Upper lobe of left lung (tissue), 4 donors: ENCODE results near the gene ACLY.

Source experiments
- POLR2A ChIP-seq, 4 donors: fragments of 450-650 bp; IDR thresholded peaks; one replicate each; pipeline ENCODE4 v1.5.1; 2016 to 2017; ENCODE audit warnings: antibody characterized with exemption in 4 of 4, mild to moderate bottlenecking in 2 of 4
- POLR2AphosphoS5 ChIP-seq, 2 donors: sonication (generic); formaldehyde crosslinking; IDR thresholded peaks; one replicate each; pipeline ENCODE4 v1.5.1; 2017; ENCODE audit warnings: antibody characterized with exemption in 2 of 2
- TF ChIP-seq, protein P1 (sequence below), 6 experiments: fragments of 450-650 bp in 4 of 6; fragments of 200-600 bp in 2 of 6; sonication (generic) in 2 of 6; IDR thresholded peaks; one replicate each; pipeline ENCODE4 v1.5.1; 2016 to 2019; ENCODE audit warnings: antibody characterized with exemption in 6 of 6

DNA sequence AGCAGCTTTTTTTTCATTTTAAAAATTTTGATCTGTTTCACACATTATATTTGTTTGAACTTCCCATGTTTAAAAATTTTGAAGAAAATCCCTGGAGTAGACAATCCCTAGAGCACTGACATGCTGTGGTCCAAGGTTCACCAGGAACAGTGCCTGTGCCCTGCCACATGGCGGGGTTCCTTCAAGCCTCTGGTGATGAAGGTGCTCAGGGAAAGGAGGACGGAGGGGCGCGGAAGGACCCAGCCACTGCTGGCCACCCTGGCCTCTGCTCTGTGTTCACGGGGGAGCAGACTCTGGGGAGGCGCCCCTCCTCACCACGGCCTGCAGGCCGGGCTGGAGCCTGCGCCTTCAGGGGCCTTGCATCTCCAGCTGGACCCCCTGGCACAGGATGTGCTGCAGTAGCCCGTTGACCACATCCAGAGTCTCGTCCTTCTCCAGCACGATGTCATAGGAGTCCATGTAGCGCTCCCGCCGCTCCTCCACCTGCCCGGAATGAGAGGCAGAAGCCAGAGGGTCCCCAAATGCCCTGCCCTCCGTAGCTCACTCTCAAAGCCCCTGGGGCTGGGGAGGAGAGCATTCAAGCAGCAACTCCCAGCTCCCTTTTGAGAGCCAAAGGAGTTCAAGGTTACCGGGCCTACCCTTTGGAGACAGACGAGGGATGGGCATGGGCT is 93.4 kb downstream of the ACLY start:
- TF ChIP-seq POLR2A (IDR thresholded peaks at IDR 0.05) (no peak), POLR2AphosphoS5 (IDR thresholded peaks at IDR 0.05) (no peak)
- TF ChIP-seq, protein P1, sequence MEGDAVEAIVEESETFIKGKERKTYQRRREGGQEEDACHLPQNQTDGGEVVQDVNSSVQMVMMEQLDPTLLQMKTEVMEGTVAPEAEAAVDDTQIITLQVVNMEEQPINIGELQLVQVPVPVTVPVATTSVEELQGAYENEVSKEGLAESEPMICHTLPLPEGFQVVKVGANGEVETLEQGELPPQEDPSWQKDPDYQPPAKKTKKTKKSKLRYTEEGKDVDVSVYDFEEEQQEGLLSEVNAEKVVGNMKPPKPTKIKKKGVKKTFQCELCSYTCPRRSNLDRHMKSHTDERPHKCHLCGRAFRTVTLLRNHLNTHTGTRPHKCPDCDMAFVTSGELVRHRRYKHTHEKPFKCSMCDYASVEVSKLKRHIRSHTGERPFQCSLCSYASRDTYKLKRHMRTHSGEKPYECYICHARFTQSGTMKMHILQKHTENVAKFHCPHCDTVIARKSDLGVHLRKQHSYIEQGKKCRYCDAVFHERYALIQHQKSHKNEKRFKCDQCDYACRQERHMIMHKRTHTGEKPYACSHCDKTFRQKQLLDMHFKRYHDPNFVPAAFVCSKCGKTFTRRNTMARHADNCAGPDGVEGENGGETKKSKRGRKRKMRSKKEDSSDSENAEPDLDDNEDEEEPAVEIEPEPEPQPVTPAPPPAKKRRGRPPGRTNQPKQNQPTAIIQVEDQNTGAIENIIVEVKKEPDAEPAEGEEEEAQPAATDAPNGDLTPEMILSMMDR (IDR thresholded peaks at IDR 0.05), result no peak
